ENCODE results near the gene SLX9. TPM values are rescaled to one million over a fixed set of nuclear protein-coding genes. Genes with fewer than 3 reads are reported as not detected.

Gene SLX9
- total RNA-seq, 1 donor from 2014 or later: 8.3 TPM

GRCh38 chr21:44980562-44981489 is 41.0 kb downstream of the SLX9 start:
- TF ChIP-seq POLR2A (IDR thresholded peaks at IDR 0.05): no peak
- TF ChIP-seq CTCF (IDR thresholded peaks at IDR 0.05): no peak
- no peak for TF ChIP-seq POLR2AphosphoS5 (IDR thresholded peaks at IDR 0.05; ENCODE audit: insufficient read depth in 1 of 2, low read depth in 1 of 2)
- Histone ChIP-seq H3K9me3 (no peaks in the 10 kb centered on the region), H3K36me3 (peaks cover 0 to 12% of the 10 kb centered on the region in 2 donors), H3K27ac (no peak overlapping the region), H3K27me3 (no peaks in the 10 kb centered on the region), H3K4me1 (no peaks in the 10 kb centered on the region), H3K4me3 (no peak overlapping the region)
- DNase-seq (ENCODE audit: extremely low spot score in 2 of 2): no peak
- intact Hi-C loops (cut with DNase I): no loop called here

GRCh38 chr21:44982558-44983250 is 42.9 kb downstream of the SLX9 start:
- no peaks in the 10 kb centered on the region for H3K9me3 ChIP-seq
- TF ChIP-seq POLR2A (IDR thresholded peaks at IDR 0.05) (no peak), CTCF (IDR thresholded peaks at IDR 0.05) (no peak), POLR2AphosphoS5 (IDR thresholded peaks at IDR 0.05; ENCODE audit: insufficient read depth in 1 of 2, low read depth in 1 of 2) (no peak)
- no peak for DNase-seq (ENCODE audit: extremely low spot score in 2 of 2)
- no peaks in the 10 kb centered on the region for H3K4me1 ChIP-seq
- H3K36me3 ChIP-seq: peaks cover 0 to 2% of the 10 kb centered on the region in 2 donors
- intact Hi-C loops (cut with DNase I): no loop called here
- H3K27me3 ChIP-seq: no peaks in the 10 kb centered on the region
- no peak overlapping the region for H3K4me3 ChIP-seq
- no peak overlapping the region for H3K27ac ChIP-seq

GRCh38 chr21:44983421-44984206 is 43.8 kb downstream of the SLX9 start:
- H3K27me3 ChIP-seq: no peaks in the 10 kb centered on the region
- no peak for DNase-seq (ENCODE audit: extremely low spot score in 2 of 2)
- no peak overlapping the region for H3K4me3 ChIP-seq
- no peak overlapping the region for H3K27ac ChIP-seq
- H3K4me1 ChIP-seq: no peaks in the 10 kb centered on the region
- intact Hi-C loops (cut with DNase I): no loop called here
- H3K36me3 ChIP-seq: no peaks in the 10 kb centered on the region
- no peaks in the 10 kb centered on the region for H3K9me3 ChIP-seq
- no peak for TF ChIP-seq CTCF (IDR thresholded peaks at IDR 0.05)
- no peak for TF ChIP-seq POLR2AphosphoS5 (IDR thresholded peaks at IDR 0.05; ENCODE audit: insufficient read depth in 1 of 2, low read depth in 1 of 2)
- TF ChIP-seq POLR2A (IDR thresholded peaks at IDR 0.05): no peak

GRCh38 chr21:44984428-44984791 is 44.6 kb downstream of the SLX9 start:
- Histone ChIP-seq H3K27me3 (no peaks in the 10 kb centered on the region), H3K27ac (no peak overlapping the region), H3K4me3 (no peak overlapping the region), H3K36me3 (no peaks in the 10 kb centered on the region), H3K9me3 (no peaks in the 10 kb centered on the region), H3K4me1 (no peaks in the 10 kb centered on the region)
- no peak for DNase-seq (ENCODE audit: extremely low spot score in 2 of 2)
- TF ChIP-seq POLR2AphosphoS5 (IDR thresholded peaks at IDR 0.05; ENCODE audit: insufficient read depth in 1 of 2, low read depth in 1 of 2) (no peak), POLR2A (IDR thresholded peaks at IDR 0.05) (no peak), CTCF (IDR thresholded peaks at IDR 0.05) (no peak)
- intact Hi-C loops (cut with DNase I): no loop called here
